ENCODE data around the gene MAFG.
A peak's percentile ranks its signal among the peaks of the same experiment; 100 is the strongest.

MAFG gene

DNA sequence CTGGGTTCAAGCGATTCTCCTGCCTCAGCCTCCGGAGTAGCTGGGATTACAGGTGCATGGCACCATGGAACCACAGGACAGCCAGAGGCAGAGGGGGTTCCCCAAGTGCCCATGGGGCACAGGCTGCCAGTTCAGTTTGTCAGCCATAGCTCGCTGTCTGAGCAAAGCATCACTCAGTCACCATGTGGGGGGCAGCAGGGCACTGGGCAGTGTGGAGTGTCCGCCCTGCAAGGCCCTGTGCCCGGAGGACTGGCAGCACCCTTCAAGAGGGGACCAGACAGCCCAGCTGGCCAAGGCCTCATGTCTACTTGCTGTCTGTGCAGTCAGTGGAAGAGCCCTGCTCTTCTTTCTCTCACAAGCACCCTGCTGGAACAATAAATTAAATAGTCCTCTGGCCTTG lies 42.6 kb downstream of the MAFG start:
- peaks cover 8% of the 10 kb centered on the region for H3K36me3 Mint-ChIP-seq
- no peak overlapping the region for H3K27ac Mint-ChIP-seq
- no peak overlapping the region for H3K4me3 Mint-ChIP-seq
- H3K27me3 Mint-ChIP-seq: no peaks in the 10 kb centered on the region
- no peaks in the 10 kb centered on the region for H3K9me3 Mint-ChIP-seq
- peaks cover 18% of the 10 kb centered on the region for H3K4me1 Mint-ChIP-seq

- no peak overlapping the region for H3K27ac Mint-ChIP-seq
- H3K9me3 Mint-ChIP-seq: no peaks in the 10 kb centered on the region
- H3K36me3 Mint-ChIP-seq: peaks cover 11% of the 10 kb centered on the region
- H3K4me1 Mint-ChIP-seq: peaks cover 18% of the 10 kb centered on the region
- no peaks in the 10 kb centered on the region for H3K27me3 Mint-ChIP-seq
- no peak overlapping the region for H3K4me3 Mint-ChIP-seq
These were observed 43.0 kb downstream of the MAFG start for GRCh38 chr17:81884520-81884919.

DNA sequence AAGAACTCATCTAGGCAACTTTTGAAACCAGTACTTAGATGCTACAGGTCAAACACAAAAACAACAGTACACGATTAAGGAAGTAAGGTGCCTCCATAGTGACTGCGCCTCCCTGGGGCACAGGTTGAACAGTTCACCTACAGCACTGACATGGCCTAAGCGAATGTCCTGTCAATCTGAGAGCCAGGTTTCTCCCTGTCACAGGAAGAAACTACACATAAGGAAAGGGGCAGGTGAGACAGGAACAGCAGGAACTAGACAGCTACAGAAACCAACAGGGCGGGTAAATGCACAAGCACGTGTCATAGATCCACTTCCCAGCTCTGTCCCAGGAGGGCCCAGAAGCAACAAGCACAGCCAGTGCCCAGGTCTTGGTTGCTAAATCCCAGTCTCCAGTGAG lies 48.4 kb downstream of the MAFG start:
- peaks cover 9% of the 10 kb centered on the region for H3K36me3 Mint-ChIP-seq
- H3K4me1 Mint-ChIP-seq: peaks cover 7% of the 10 kb centered on the region
- H3K4me3 Mint-ChIP-seq: no peak overlapping the region
- no peaks in the 10 kb centered on the region for H3K27me3 Mint-ChIP-seq
- no peak overlapping the region for H3K27ac Mint-ChIP-seq
- no peaks in the 10 kb centered on the region for H3K9me3 Mint-ChIP-seq

DNA sequence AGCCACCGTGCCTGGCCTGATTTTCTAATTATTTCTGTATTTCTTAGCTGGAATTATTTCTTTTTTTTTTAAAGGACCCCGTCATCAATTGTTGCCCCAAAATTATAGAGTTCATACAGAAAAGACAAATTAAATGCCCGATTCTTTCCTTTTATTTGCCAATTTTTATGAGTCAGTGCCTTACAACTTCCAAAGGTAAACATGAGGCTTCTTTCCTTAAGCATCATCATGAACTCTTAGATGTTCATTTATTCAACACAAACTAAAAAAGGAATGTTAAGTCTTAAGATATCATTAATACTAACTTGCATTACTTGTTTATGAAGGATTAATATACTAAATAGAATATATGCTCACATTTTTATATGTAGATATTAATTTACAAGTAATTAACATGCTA lies 49.2 kb downstream of the MAFG start:
- Mint-ChIP-seq H3K36me3 (peaks cover 9% of the 10 kb centered on the region), H3K4me1 (peaks cover 14% of the 10 kb centered on the region), H3K9me3 (no peaks in the 10 kb centered on the region), H3K27me3 (no peaks in the 10 kb centered on the region), H3K4me3 (no peak overlapping the region), H3K27ac (no peak overlapping the region)

DNA sequence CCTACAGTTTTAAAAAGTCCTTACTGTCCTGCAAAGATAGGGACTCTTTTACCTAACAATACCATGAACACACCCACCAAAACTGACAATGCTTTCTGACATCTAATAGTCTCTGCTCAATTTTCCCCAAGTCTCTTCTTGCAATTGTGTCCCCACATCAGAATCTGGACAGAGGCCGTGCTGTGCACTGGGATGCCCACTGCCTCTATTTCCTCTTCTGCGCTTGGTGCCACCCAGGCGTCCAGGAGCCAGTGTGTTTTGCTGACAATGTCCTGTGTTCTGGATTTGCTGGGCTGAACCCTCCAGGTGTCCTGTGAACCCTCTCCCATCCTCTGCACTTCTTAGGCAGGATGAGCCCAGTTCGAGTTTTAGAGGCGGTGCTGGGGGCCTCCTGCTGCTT lies 50.0 kb downstream of the MAFG start:
- Mint-ChIP-seq H3K9me3 (no peaks in the 10 kb centered on the region), H3K36me3 (peaks cover 9% of the 10 kb centered on the region), H3K4me1 (peaks cover 21% of the 10 kb centered on the region), H3K27me3 (no peaks in the 10 kb centered on the region), H3K27ac (no peak overlapping the region), H3K4me3 (no peak overlapping the region)

- Mint-ChIP-seq H3K9me3 (no peaks in the 10 kb centered on the region), H3K36me3 (peaks cover 6% of the 10 kb centered on the region), H3K27me3 (no peaks in the 10 kb centered on the region), H3K4me1 (peaks cover 41% of the 10 kb centered on the region), H3K4me3 (peak overlapping the region; percentile 82), H3K27ac (peak overlapping the region; percentile 97)
These were observed 55.9 kb downstream of the MAFG start for GRCh38 chr17:81871387-81872230.

DNA sequence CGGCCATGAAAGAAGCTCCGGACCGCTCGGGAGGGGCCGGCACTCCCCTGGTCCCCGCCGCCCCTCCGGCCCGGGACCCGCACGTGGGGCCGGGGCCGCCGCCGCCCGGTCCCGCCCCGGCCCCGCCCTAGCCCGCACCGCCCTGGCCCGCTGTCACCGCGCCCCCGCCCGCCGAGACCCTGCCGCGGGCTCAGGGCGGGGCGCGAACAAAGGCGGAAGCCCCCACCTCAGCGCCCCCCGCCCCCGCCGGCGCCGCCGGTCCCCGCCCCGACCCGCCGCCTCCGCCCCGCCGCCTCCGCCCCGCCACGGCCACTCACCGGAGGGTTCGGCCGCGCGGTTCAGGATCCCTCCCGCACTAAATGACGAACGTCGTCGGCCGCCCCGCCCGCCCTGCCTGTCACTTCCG lies 56.6 kb downstream of the MAFG start, which contains the start of gene ARHGDIA:
Gene ARHGDIA (minus strand): TSS at position 357 of the 406 bp plus-strand sequence. CDS start 1,407 bp downstream, outside the sequence.
- Mint-ChIP-seq H3K36me3 (peaks cover 6% of the 10 kb centered on the region), H3K4me3 (peak within 1 kb of the TSS; percentile 92), H3K27ac (peak within 1 kb of the TSS; percentile 97), H3K4me1 (peaks cover 41% of the 10 kb centered on the region), H3K27me3 (no peaks in the 10 kb centered on the region), H3K9me3 (no peaks in the 10 kb centered on the region)

- Mint-ChIP-seq H3K4me3 (peak overlapping the region; percentile 92), H3K36me3 (peaks cover 6% of the 10 kb centered on the region), H3K27ac (peak overlapping the region; percentile 96), H3K27me3 (no peaks in the 10 kb centered on the region), H3K4me1 (peaks cover 41% of the 10 kb centered on the region), H3K9me3 (no peaks in the 10 kb centered on the region)
These were observed 57.2 kb downstream of the MAFG start for GRCh38 chr17:81870131-81870980.

DNA sequence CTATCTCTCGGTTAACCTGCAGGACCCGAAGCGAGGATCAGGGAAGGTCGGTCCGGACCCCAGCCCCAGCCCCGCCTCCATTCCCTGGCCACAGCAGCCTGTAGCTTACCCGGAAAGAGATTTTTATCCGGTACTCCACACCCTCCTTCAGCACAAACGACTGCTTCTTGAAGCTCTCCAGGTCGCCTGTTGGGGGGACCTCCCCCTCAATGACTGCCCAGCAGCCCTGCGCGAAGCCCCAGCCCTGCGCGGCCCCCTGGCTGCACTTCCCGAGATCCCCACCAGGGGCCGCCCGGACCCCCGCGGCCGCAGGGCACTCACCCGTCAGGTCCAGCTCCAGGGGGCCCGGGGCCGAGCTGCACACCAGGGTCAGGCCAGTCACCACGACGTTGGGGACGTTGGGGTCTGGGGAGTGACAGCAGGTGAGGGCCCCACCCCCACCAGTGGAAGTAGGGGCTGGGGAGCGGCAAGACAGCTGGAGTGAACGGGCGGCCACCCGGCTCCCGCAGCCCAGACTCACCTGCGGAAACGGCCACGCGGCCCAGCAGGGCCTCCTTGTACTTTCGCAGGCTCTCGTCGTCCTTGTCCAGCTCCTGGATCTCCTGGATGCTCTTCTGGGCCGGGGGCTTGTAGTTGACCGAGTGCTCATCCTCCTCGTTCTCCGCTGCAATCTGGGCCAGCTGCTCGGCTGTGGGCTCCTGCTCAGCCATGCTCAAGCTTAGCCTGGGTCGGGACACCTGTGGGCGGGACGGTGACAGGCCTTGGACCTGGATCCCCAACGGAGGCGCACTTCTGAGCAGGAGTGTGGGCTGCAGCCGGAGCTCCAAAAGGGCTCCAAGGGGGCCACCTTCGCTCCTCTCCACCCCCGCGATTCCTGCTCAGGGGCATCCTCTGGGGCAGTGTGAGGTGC lies 58.1 kb downstream of the MAFG start:
- Mint-ChIP-seq H3K9me3 (no peaks in the 10 kb centered on the region), H3K4me3 (peak overlapping the region; percentile 92), H3K27me3 (no peaks in the 10 kb centered on the region), H3K4me1 (peaks cover 41% of the 10 kb centered on the region), H3K27ac (peak overlapping the region; percentile 96), H3K36me3 (peaks cover 6% of the 10 kb centered on the region)

DNA sequence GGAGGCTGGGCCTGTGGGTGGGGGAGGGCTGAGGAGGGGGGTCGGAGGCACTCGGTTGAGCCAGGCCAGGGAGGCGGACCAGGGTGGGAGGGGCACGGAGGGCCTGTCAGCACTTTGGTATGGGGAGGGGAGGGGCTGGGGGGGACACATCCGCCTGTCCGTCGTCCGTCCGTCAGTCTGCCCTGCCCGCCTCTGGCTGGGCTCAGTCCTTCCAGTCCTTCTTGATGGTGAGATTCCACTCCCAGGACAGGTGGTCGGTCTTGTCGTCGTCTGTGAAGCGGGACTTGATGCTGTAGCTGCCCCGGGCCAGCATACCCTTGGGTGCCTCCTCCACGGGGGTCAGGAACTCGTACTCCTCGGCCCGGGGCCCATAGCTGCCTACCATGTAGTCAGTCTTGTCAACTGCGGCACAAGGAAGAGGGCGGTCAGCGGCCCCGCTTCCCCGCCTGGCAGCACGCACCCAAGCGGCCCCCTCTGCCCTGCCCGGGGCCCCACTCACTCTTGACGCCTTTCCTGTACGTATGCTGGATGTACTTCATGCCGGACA lies 58.8 kb downstream of the MAFG start:
- no peaks in the 10 kb centered on the region for H3K27me3 Mint-ChIP-seq
- H3K27ac Mint-ChIP-seq: peak overlapping the region; percentile 59
- peaks cover 41% of the 10 kb centered on the region for H3K4me1 Mint-ChIP-seq
- H3K36me3 Mint-ChIP-seq: peaks cover 6% of the 10 kb centered on the region
- H3K9me3 Mint-ChIP-seq: no peaks in the 10 kb centered on the region
- peak overlapping the region; percentile 92 for H3K4me3 Mint-ChIP-seq

Data from activated naive CD4-positive, alpha-beta T cell treated with anti-CD3 and anti-CD28 coated beads, Interleukin-2, amount 50 U/mL, for 24 hours (primary cell).